IMR-90 (cell line): ENCODE measurements around the gene DPCD. TPM values are rescaled to one million over a fixed set of nuclear protein-coding genes. Genes with fewer than 3 reads are reported as not detected.

Source experiments
- ATAC-seq: fragments of 200-7000 bp; cut with Tn5 transposase; 2 replicates; pipeline ENCODE4 v1.9.1; 2020; ENCODE audit warnings: low read depth, mild to moderate bottlenecking, moderate library complexity
- BruUV-seq: library from RNA; stranded (reverse); fragments of 400-500 nt; replicated peaks from 2 replicates; lab custom pipeline; 2021; lab: Mats Ljungman, UMichigan
- CTCF ChIA-PET: fragments of 300-600 bp; formaldehyde crosslinking; extraction: SDS; loops from one replicate; lab custom pipeline; 2021; ENCODE audit warnings: antibody characterized with exemption; lab: Yijun Ruan, JAX
- POLR2A ChIA-PET: fragments of 300-600 bp; sonication (Branson Sonifier 250); formaldehyde crosslinking; loops from one replicate; lab custom pipeline; 2022; ENCODE audit warnings: antibody characterized with exemption; ENCODE audit not compliant: unreplicated experiment; lab: Charles Lee
- DNase-seq: peaks from one replicate; pipeline ENCODE4 v3.0.0; 2013
- H2AFZ ChIP-seq: replicated peaks from 2 replicates; pipeline ENCODE3; 2013; ENCODE audit warnings: low read length, mild to moderate bottlenecking; ENCODE audit not compliant: poor library complexity
- H2AK5ac ChIP-seq: 2 replicates; pipeline ENCODE4 v1.6.1; 2013; ENCODE audit warnings: low read depth, low read length, inconsistent platforms
- H2AK9ac ChIP-seq: replicated peaks from 2 replicates; pipeline ENCODE3; 2013; ENCODE audit warnings: mild to moderate bottlenecking, low read depth, low read length, moderate library complexity; ENCODE audit not compliant: poor library complexity
- H2BK120ac ChIP-seq: 2 replicates; pipeline ENCODE4 v1.6.1; 2013; ENCODE audit warnings: low read depth, low read length, inconsistent platforms
- H2BK15ac ChIP-seq: 3 replicates; pipeline ENCODE4 v1.6.1; 2013; ENCODE audit warnings: low read depth, low read length, inconsistent platforms
- H2BK20ac ChIP-seq: 2 replicates; pipeline ENCODE4 v1.6.1; 2013; ENCODE audit warnings: low read depth, mild to moderate bottlenecking, inconsistent platforms, low read length, moderate library complexity
- H2BK5ac ChIP-seq: 2 replicates; pipeline ENCODE4 v1.6.1; 2013; ENCODE audit warnings: mild to moderate bottlenecking, low read depth, low read length, inconsistent platforms; ENCODE audit not compliant: poor library complexity, severe bottlenecking
- H3K14ac ChIP-seq: replicated peaks from 2 replicates; pipeline ENCODE4 v1.6.1; 2013; ENCODE audit warnings: low read depth, low read length, inconsistent platforms
- H3K18ac ChIP-seq: 2 replicates; pipeline ENCODE4 v1.6.1; 2013; ENCODE audit warnings: low read depth, low read length, control low read depth
- H3K23ac ChIP-seq: 2 replicates; pipeline ENCODE4 v1.6.1; 2013; ENCODE audit warnings: low read depth, low read length, inconsistent platforms
- H3K27ac ChIP-seq: 2 replicates; pipeline ENCODE4 v1.5.1; 2013; ENCODE audit warnings: mild to moderate bottlenecking, control low read depth, low read length; ENCODE audit not compliant: insufficient read depth
- H3K27me3 ChIP-seq: 2 replicates; pipeline ENCODE4 v1.6.1; 2013; ENCODE audit warnings: low read length; ENCODE audit not compliant: control insufficient read depth, insufficient read depth
- H3K36me3 ChIP-seq: 2 replicates; pipeline ENCODE4 v1.6.1; 2013; ENCODE audit warnings: low read length, mixed read lengths; ENCODE audit not compliant: control insufficient read depth, insufficient read depth
- H3K4ac ChIP-seq: 2 replicates; pipeline ENCODE4 v1.6.1; 2013; ENCODE audit warnings: low read depth, low read length, inconsistent platforms
- H3K4me1 ChIP-seq: 2 replicates; pipeline ENCODE4 v1.6.1; 2013; ENCODE audit warnings: low read length, mixed read lengths; ENCODE audit not compliant: control insufficient read depth, insufficient read depth
- H3K4me2 ChIP-seq: 2 replicates; pipeline ENCODE4 v1.6.1; 2013; ENCODE audit warnings: low read depth, mild to moderate bottlenecking, control low read depth, low read length, moderate library complexity
- H3K4me3 ChIP-seq: 2 replicates; pipeline ENCODE4 v1.5.1; 2013; ENCODE audit warnings: low read depth, mild to moderate bottlenecking, control low read depth, low read length, moderate library complexity; ENCODE audit not compliant: insufficient read depth
- H3K56ac ChIP-seq: 2 replicates; pipeline ENCODE4 v1.6.1; 2013; ENCODE audit warnings: low read length, inconsistent platforms; ENCODE audit not compliant: insufficient read depth; ENCODE audit errors: extremely low read depth
- H3K79me1 ChIP-seq, 2 experiments: 2 replicates each; pipeline ENCODE4 v1.6.1; 2013; ENCODE audit warnings: low read length in 2 of 2, inconsistent platforms in 1 of 2, low read depth in 1 of 2
- H3K9ac ChIP-seq: 2 replicates; pipeline ENCODE4 v1.6.1; 2013; ENCODE audit warnings: low read depth, low read length, control low read depth
- H3K9me1 ChIP-seq: 2 replicates; pipeline ENCODE4 v1.6.1; 2013; ENCODE audit warnings: low read length, inconsistent platforms; ENCODE audit not compliant: insufficient read depth
- H3K9me3 ChIP-seq: 2 replicates; pipeline ENCODE4 v1.6.1; 2013; ENCODE audit warnings: low read length; ENCODE audit not compliant: control insufficient read depth, insufficient read depth
- H4K20me1 ChIP-seq: 2 replicates; pipeline ENCODE4 v1.6.1; 2013; ENCODE audit warnings: low read length, inconsistent platforms; ENCODE audit not compliant: insufficient read depth
- H4K5ac ChIP-seq: 2 replicates; pipeline ENCODE4 v1.6.1; 2013; ENCODE audit warnings: mild to moderate bottlenecking, low read depth, low read length, control low read depth
- H4K8ac ChIP-seq, 2 experiments: 2 replicates each; pipeline ENCODE4 v1.6.1; 2013; ENCODE audit warnings: low read depth in 2 of 2, low read length in 2 of 2, control low read depth in 1 of 2, inconsistent platforms in 1 of 2
- H4K91ac ChIP-seq: 2 replicates; pipeline ENCODE4 v1.6.1; 2013; ENCODE audit warnings: low read depth, low read length, inconsistent platforms; ENCODE audit not compliant: insufficient read depth
- ELK1 ChIP-seq: fragments of 150-350 bp; IDR thresholded peaks from 2 replicates; pipeline ENCODE4 v1.6.1; 2016; ENCODE audit warnings: low read depth, mild to moderate bottlenecking, low read length, moderate library complexity, borderline replicate concordance
- FOS ChIP-seq: fragments of 150-350 bp; IDR thresholded peaks from 2 replicates; pipeline ENCODE4 v1.6.1; 2016; ENCODE audit warnings: low read depth, low read length
- MAFK ChIP-seq: IDR thresholded peaks from 2 replicates; pipeline ENCODE4 v1.6.1; 2012; ENCODE audit warnings: low read depth, low read length, improper control_type of control experiment
- MAZ ChIP-seq: IDR thresholded peaks from 2 replicates; pipeline ENCODE4 v1.6.1; 2012; ENCODE audit warnings: low read depth, mild to moderate bottlenecking, low read length, improper control_type of control experiment, moderate library complexity, borderline replicate concordance
- MXI1 ChIP-seq: IDR thresholded peaks from 2 replicates; pipeline ENCODE4 v1.6.1; 2012; ENCODE audit warnings: low read depth, mild to moderate bottlenecking, low read length, moderate library complexity, borderline replicate concordance
- POLR2A ChIP-seq: IDR thresholded peaks from 2 replicates; pipeline ENCODE4 v1.6.1; 2012; ENCODE audit warnings: mild to moderate bottlenecking, low read depth, low read length
- RAD21 ChIP-seq: IDR thresholded peaks from 2 replicates; pipeline ENCODE4 v1.6.1; 2012; ENCODE audit warnings: low read length, improper control_type of control experiment
- RFX5 ChIP-seq: IDR thresholded peaks from 2 replicates; pipeline ENCODE4 v1.8.0; 2012; ENCODE audit warnings: low read depth, mild to moderate bottlenecking, low read length, moderate library complexity
- SMC3 ChIP-seq: fragments of 150-350 bp; IDR thresholded peaks from 2 replicates; pipeline ENCODE4 v1.6.1; 2016; ENCODE audit warnings: low read depth, mild to moderate bottlenecking, antibody characterized with exemption, low read length, moderate library complexity
- WGBS, 2 experiments: methylation state at CpG; one replicate each; pipeline versions ENCODE4 v1.1.5 to v1.1.7; 2013; ENCODE audit warnings: missing lambda C conversion rate in 2 of 2; ENCODE audit not compliant: insufficient read length in 1 of 2; ENCODE audit errors: extremely low coverage in 2 of 2; 5-methylcytosine and 5-hydroxymethylcytosine counted together
- dilution Hi-C: fragments of 300-500 bp; cut with HindIII; formaldehyde crosslinking; loops from one replicate; pipeline ENCODE4 v1.14.3; 2018; ENCODE audit warnings: low sequenced_read_pairs; ENCODE audit not compliant: unreplicated experiment
- in situ Hi-C: fragments of 300-500 bp; cut with MboI; formaldehyde crosslinking; loops from 3 replicates; pipeline ENCODE4 v1.14.3; 2019; ENCODE audit warnings: low sequenced_read_pairs, inconsistent platforms, mixed read lengths
- intact Hi-C: fragments of 100-400 bp; cut with micrococcal nuclease; formaldehyde crosslinking; loops from 2 replicates; pipeline ENCODE4 v1.10.0; 2022
- polyA plus RNA-seq, 3 experiments: library from polyadenylated mRNA; depleted of rRNA; stranded (reverse); fragments of >200 nt; gene quantifications; 2 replicates each; pipeline ENCODE4 v1.2.3, GENCODE V29; 2012; ENCODE audit warnings: low replicate concordance in 1 of 3
- total RNA-seq: library from RNA; depleted of rRNA; stranded (reverse); fragments of >200 nt; gene quantifications from 2 replicates; pipeline ENCODE4 v1.2.3, GENCODE V29; 2012
- TF ChIP-seq, protein P1 (sequence below): conservative IDR thresholded peaks from 2 replicates; pipeline ENCODE4 v1.5.1; 2012; ENCODE audit warnings: mild to moderate bottlenecking, low read depth, low read length, improper control_type of control experiment
- TF ChIP-seq, protein P2 (sequence below): fragments of 150-350 bp; IDR thresholded peaks from 2 replicates; pipeline ENCODE4 v1.6.1; 2017; ENCODE audit warnings: mild to moderate bottlenecking, antibody characterized with exemption, low read length, low read depth

Gene DPCD
- total and polyA plus RNA-seq, 2 of the 4 experiments (the other 2 are of a cell fraction) = 59.1 to 73.7 TPM

GRCh38 chr10:101624526-101625102 is 36.5 kb downstream of the DPCD start:
- no peaks in the 10 kb centered on the region for H3K9me3 ChIP-seq
- no peak overlapping the region for H3K23ac ChIP-seq
- H2AK9ac ChIP-seq = no peak overlapping the region
- no peak overlapping the region for H3K9ac ChIP-seq
- DNase-seq = no peak
- 67% methylated on average over 1 of the region's 4 CpGs; no CpG with 5 or more reads in 1 of the 2 experiments for WGBS, 2 experiments
- H4K20me1 ChIP-seq = peaks cover 3% of the 10 kb centered on the region; the same call in 1 of the 2 replicates
- no peak overlapping the region for H3K4me2 ChIP-seq
- H2BK15ac ChIP-seq = no peak overlapping the region
- no peak overlapping the region for H2BK20ac ChIP-seq
- no peaks in the 10 kb centered on the region for H3K27me3 ChIP-seq
- TF ChIP-seq RFX5 = no peak
- TF ChIP-seq MAFK = no peak
- TF ChIP-seq, protein P1, sequence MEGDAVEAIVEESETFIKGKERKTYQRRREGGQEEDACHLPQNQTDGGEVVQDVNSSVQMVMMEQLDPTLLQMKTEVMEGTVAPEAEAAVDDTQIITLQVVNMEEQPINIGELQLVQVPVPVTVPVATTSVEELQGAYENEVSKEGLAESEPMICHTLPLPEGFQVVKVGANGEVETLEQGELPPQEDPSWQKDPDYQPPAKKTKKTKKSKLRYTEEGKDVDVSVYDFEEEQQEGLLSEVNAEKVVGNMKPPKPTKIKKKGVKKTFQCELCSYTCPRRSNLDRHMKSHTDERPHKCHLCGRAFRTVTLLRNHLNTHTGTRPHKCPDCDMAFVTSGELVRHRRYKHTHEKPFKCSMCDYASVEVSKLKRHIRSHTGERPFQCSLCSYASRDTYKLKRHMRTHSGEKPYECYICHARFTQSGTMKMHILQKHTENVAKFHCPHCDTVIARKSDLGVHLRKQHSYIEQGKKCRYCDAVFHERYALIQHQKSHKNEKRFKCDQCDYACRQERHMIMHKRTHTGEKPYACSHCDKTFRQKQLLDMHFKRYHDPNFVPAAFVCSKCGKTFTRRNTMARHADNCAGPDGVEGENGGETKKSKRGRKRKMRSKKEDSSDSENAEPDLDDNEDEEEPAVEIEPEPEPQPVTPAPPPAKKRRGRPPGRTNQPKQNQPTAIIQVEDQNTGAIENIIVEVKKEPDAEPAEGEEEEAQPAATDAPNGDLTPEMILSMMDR = no peak
- TF ChIP-seq, protein P2, sequence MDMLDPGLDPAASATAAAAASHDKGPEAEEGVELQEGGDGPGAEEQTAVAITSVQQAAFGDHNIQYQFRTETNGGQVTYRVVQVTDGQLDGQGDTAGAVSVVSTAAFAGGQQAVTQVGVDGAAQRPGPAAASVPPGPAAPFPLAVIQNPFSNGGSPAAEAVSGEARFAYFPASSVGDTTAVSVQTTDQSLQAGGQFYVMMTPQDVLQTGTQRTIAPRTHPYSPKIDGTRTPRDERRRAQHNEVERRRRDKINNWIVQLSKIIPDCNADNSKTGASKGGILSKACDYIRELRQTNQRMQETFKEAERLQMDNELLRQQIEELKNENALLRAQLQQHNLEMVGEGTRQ = no peak
- TF ChIP-seq ELK1 = no peak
- TF ChIP-seq FOS = no peak
- TF ChIP-seq SMC3 = no peak
- TF ChIP-seq RAD21 = no peak
- TF ChIP-seq MXI1 = no peak
- no peak for TF ChIP-seq MAZ
- no peak for TF ChIP-seq POLR2A
- peaks cover 4% of the 10 kb centered on the region for H3K36me3 ChIP-seq
- H3K27ac ChIP-seq = no peak overlapping the region
- no peak for ATAC-seq
- H3K4me3 ChIP-seq = no peak overlapping the region
- no peaks in the 10 kb centered on the region for H3K4me1 ChIP-seq
- H4K8ac ChIP-seq = no peak overlapping the region
- H2BK5ac ChIP-seq = no peak overlapping the region
- H4K5ac ChIP-seq = no peak overlapping the region
- in situ Hi-C loops (no loop called here), intact Hi-C loops (no loop called here), dilution Hi-C loops (no loop called here)
- peaks cover 1% of the 10 kb centered on the region; the same call in 1 of the 2 replicates for H3K9me1 ChIP-seq
- H3K79me1 ChIP-seq = no peaks in the 10 kb centered on the region
- no peak overlapping the region for H4K91ac ChIP-seq
- H3K4ac ChIP-seq = no peak overlapping the region
- BruUV-seq = no TSS peak
- H3K18ac ChIP-seq = no peak overlapping the region
- ChIA-PET CTCF (no interaction called here), POLR2A (no interaction called here)
- no peak overlapping the region for H2AFZ ChIP-seq
- no peak overlapping the region for H2BK120ac ChIP-seq
- H2AK5ac ChIP-seq = no peak overlapping the region
- H3K56ac ChIP-seq = no peak overlapping the region
- H3K14ac ChIP-seq = no peak overlapping the region
